Epithelial cell of esophagus (primary cell): ENCODE results near the gene HTRA2.
A peak's percentile ranks its signal among the peaks of the same experiment; 100 is the strongest.
"Not testable (repeated sequence)": the region's sequence is repeated elsewhere in the genome, so short reads cannot be mapped to it uniquely, and the experiment has no call there.

ENCODE experiments used
- DNase-seq: peaks from one replicate; pipeline ENCODE4 v3.0.0; 2010; ENCODE audit warnings: low read depth
- H3K4me3 ChIP-seq: 2 replicates; pipeline ENCODE4 v1.5.1; 2011; ENCODE audit warnings: mild to moderate bottlenecking, low read length, control low read depth
- CTCF ChIP-seq: IDR thresholded peaks from 2 replicates; pipeline ENCODE4 v1.5.1; 2011; ENCODE audit warnings: low read depth, mild to moderate bottlenecking, low read length, control low read depth, inconsistent platforms; ENCODE audit not compliant: insufficient read depth; ENCODE audit errors: missing control alignments

The HTRA2 gene

GRCh38 chr2:74559912-74560311 lies 30.2 kb downstream of the HTRA2 start:
- no peak for DNase-seq
- no peak overlapping the region for H3K4me3 ChIP-seq
- TF ChIP-seq CTCF, result no peak

DNA sequence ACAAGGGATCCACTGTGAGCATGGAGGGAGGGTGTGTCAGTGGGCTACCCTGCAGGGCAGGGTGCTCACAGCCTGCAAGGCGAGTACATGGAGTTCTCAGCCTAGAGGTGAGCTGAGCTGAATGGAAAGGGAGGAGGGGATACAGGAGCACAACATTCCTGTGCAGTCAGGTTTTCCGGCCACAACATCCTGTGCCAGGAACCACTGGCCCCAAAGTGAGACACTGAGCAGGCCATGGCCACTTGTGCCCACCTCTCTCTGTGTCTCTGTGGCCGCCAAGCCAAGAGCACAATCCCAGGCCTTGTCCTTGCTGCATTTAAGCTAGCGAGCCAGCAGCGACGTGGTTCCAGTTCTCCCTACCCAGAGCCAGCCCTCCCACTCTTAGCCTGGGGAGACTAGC lies 30.9 kb downstream of the HTRA2 start:
- no peak overlapping the region for H3K4me3 ChIP-seq
- TF ChIP-seq CTCF, result no peak
- peak; percentile 18 for DNase-seq

DNA sequence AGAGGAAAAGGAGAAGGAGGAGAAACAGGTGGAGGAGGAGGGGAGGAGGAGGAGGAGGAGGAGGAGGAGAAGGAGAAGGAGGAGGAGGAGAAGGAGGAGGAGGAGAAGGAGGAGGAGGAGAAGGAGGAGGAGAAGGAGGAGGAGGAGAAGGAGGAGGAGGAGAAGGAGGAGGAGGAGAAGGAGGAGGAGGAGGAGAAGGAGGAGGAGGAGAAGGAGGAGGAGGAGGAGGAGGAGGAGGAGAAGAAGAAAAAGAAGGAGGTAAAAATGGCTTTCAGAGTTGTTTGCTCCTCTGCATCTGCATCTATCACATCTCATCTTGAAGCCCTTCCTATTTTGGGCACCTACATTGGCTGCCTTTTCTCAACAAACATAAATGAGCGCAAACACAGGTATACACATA lies 31.3 kb downstream of the HTRA2 start:
- not testable (repeated sequence) for H3K4me3 ChIP-seq, DNase-seq

DNA sequence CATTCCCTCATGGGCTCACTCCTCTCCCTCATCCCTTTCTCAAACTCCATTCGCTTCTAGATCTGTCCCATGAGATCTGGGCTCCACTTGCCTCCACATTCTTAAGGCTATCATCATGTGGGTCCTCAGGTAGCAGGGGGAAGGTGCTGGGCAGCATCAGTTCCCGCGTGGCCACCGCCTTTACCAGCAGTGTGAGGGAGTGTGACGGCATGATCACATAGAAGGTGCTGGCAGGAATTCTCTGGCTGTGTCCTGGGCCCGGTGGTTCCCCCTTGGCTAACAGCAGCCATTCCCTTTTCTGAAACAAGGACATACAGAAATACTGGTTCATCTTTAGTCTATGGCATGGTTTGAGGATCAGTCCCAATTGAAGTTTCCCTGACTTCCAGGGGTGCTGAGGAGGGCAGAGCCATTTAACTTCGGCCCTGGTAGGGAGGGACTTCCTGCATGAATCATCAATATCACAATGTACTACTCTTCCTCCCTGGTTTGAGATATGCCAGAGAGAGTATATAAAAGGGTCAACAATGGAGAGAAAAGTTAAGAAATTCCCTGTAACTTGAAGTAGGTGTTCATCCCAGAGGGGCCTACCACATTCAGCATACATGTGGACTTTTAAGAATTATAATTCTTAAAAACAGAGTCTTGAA lies 32.5 kb downstream of the HTRA2 start:
- no peak overlapping the region for H3K4me3 ChIP-seq
- no peak for DNase-seq
- TF ChIP-seq CTCF, result no peak

DNA sequence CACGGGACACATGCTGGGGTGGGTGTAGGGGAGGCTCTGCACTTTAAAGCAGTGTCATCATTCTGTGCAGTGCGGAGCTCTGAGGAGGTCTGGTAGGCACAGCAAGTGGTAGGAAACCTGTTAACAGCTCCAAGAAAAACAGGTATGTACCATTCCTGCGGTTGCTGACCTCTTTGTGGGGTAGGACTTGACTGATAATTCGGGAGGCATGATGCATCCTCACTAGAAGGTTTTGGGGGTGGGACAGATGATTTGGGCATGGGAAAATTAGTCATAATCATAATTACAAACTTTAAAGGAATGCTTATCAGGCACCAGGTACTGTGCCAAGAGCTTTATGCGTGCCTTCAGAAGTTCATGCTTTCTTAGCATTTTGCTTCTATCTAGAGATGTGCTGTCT lies 34.5 kb downstream of the HTRA2 start:
- peak; percentile 64 for DNase-seq
- H3K4me3 ChIP-seq, result no peak overlapping the region
- no peak for TF ChIP-seq CTCF

GRCh38 chr2:74566076-74566753 lies 36.5 kb downstream of the HTRA2 start:
- no peak for TF ChIP-seq CTCF
- DNase-seq, result no peak
- no peak overlapping the region for H3K4me3 ChIP-seq

DNA sequence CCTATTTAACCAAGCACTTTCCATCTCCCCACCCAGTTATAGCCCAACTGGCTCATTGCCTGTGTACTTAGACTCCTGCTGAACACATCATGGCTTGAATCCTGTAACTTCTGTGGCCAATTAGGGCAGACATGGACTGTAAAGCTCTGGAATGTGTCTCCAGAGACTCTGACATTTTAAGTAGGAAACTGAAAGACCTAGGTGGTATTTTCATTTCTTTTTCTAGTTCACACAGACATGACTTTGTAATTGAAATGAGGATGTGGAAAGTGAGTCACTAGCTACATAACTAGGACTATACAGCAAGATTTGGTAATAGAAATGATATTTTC lies 37.0 kb downstream of the HTRA2 start:
- peak; percentile 44 for DNase-seq
- H3K4me3 ChIP-seq, result no peak overlapping the region
- no peak for TF ChIP-seq CTCF
